Right kidney (tissue), 1 donor: ENCODE results near the gene ARL6IP4.

Experiments
- DNase-seq: peaks from one replicate; pipeline ENCODE4 v3.0.0-alpha.2; 2016

ARL6IP4 gene

DNA sequence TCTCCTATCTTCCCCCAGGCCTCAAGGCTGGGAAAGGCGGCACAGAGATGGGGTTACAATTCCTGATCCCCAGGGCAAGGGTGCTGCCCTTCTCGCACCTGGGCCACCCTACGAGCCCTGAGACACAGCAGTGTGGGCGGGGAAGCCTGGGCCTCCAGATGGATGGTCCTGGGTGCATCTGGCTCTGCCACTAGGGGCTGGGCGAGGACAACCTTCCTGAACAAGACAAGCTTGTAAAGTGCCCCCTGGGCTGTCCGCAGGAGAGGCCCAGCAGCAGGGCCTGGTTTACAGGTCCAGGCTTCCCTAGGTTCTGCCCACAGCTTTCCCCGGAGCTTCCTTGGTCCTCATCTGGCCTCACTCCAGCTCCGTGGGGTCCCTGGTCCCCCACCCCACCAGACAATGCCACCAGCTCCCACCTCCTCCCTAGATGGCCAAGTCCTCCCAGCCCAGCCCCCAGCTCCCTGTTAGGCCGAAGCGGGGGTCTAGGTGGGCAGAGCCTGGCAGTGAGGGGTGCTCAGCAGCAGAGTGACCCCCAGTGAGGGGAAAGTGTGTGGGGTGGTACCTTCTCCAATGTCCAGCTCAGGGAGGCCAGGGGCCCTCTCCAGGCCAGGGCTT lies 8.9 kb downstream of the ARL6IP4 start:
- no peak for DNase-seq

DNA sequence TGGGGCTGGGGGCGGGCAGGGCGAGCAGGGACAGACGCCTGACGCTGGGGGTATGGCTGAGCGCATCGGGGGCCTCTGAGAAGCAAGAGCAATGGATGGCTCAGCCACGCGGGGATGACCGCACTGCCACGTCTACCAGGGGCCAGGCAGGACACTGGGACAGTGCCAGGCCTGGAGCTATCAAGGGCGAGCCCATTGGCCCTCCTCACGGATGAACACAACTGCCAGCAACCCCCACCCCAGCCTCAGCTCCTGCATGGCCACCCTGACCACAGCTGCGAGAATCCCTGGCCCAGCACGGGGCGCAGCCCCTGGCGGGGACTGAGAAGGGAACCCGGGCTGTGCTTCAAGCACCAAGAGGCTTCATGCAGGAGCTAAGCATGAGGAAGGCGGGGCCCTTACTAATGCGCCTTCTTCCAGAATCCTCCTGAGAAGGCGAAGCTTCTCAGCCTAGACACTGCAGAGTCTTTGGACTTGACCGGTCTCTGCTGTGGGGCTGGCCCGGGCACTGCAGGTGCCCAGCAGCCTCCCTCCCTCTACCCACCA lies 9.5 kb downstream of the ARL6IP4 start:
- no peak for DNase-seq

DNA sequence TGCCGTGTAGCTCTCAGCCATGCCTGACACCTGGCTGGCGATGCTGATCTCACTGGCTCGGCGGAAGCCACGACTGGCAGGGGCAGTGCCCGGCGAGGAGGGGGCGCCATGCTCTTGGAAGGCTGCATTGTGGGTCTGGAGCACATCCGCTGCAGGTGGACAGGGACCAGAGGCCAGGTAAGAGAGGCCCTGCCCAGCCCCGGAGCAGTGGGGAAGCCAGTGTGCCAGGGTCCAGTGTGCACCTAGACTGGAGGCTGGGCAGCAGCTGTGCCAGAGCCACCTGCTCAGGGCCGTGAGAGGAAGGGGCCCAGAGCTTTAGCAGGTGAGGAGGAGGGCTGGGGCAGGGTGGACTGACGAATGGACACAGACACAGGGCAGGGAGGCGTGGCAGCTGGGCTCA lies 10.1 kb downstream of the ARL6IP4 start:
- no peak for DNase-seq

DNA sequence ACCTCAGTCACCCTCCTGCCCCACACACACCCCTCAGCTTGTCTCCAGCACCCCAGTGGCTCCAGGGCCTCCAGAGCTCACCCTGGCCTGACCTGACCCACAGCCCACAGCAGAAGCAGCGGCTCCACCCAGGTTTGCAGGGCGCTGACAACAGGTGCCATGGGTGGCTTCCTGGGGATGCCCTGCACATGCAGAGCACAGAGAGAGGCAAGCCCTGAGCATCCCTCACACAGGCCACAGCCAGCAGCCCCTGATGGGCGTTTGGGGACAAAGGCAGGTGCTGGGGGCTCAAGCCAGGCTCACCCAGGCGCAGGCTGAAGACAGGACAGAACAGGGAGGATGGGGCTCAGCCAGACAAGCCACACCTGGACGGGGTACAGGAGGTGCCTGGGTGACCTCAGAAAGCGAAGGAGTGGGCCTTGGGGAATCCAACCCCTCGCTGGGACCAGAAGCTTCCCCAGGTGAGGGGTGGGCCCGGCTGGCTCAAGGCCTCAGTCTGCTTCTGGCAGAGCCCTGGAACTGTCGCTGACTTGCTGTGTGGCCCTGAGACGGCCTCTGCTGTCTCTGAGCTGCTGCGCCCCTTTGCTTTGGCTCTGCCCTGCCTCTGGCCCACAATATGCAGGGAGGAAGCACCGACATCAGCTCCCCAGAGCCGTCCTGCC lies 10.6 kb downstream of the ARL6IP4 start:
- DNase-seq = no peak

DNA sequence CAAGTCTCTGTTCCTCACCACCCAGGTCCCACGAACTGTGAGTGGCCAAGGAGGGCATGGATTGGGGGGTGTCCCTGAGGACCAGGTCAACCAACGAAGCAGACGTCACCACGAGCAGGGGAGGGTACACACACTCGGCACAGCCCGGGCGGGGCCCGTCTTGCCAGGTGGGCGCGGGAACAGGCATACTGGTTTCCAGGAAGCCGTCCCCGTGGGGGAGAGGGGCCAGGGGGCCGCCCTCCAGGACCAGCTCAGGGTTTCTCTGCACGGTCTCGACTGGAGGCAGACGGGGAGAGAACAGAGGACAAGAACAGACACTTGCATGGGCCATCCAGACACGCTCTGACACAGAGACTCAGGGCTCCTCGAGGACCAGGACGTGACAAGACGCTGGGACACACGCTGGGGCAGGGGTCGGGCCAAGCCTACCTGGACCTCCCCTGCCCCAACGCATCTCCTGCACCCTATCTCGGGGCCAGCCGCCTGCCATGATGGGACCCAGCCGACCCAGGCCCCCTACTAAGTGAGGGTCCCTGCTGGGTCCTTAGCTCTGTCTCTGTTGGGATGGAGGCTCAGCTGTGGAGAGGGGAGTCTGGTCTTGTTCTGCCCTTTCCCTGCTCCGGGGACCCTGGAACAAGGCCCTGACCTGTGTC lies 11.3 kb downstream of the ARL6IP4 start:
- DNase-seq = no peak

DNA sequence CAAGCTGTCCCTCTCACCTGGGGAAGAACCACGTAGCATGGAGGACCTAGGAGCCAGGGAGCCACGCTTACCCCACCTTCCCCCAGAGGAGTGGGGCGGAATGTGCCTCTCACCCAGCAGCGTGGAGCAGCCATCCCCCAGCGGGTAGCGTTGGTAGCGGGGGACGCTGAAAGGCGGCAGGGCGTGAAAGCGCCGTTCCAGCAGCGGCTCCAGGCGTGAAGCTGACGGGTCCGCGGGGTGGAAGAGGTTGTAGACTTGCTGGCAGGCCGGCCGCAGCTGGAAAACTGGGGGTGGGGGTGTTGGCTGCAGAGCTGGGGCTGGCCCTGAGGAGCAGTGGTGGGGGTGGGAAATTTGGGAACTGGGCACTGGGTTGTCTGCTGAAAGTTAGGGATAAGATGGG lies 11.9 kb downstream of the ARL6IP4 start:
- no peak for DNase-seq

DNA sequence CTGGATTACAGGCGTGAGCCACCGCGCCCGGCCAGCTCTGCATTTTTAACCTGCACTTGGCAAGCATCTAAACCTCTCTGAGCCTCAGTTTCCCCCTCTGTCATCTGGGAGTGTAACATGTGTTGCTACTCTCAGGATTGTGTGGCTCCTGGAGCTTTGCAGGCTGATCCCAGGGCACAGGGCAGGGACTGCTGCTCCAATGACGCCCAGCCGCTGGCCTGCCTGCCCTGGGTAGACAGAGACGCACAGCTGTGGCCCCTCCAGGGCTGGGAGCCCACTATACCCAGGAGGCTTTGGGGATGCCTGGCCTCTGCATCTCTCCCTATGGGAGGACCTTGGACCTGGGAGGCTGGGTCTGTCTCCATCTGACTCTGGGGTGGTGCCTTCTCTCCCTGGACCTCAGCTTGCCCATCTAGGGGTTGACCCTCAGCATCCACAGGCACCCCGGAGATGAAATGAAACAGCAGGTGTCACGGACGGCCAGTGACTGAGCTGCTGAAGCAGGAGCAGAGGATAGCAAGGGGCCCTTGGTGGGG lies 13.7 kb downstream of the ARL6IP4 start:
- no peak for DNase-seq

DNA sequence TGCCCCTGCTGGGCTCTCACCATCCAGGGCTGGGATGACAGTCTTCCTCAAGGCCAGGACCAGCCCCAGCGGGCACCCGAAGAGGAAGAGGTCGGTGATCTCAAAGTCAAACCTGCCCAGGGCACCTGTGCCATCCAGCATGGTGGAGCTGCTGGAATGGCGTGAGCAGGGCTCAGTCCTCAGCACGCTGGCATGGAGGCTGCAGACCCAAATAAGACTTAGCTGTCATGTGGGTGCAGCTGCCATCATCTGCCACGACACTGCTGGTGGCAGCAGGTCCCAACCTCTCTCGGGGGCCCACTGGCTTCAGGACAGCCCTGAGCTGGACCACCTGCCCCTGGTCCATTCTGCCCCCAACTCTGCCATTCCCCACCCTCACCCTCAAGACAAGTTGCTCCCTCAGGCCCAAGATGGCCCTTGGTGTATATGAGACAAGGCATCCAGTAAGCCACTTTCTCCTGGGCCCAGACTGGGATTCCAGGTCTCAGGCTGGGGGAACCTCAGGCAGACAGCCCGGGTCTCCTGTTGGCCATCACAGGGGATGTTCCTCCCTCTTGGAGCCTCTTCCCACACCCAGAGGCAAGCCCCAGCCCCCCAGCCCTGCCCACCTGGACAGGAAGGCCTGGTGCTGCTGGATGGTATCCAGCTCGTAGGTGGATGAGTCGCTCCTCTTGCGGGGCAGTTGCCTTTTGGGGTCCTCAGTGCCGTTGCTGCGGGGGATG lies 14.5 kb downstream of the ARL6IP4 start:
- DNase-seq = no peak

DNA sequence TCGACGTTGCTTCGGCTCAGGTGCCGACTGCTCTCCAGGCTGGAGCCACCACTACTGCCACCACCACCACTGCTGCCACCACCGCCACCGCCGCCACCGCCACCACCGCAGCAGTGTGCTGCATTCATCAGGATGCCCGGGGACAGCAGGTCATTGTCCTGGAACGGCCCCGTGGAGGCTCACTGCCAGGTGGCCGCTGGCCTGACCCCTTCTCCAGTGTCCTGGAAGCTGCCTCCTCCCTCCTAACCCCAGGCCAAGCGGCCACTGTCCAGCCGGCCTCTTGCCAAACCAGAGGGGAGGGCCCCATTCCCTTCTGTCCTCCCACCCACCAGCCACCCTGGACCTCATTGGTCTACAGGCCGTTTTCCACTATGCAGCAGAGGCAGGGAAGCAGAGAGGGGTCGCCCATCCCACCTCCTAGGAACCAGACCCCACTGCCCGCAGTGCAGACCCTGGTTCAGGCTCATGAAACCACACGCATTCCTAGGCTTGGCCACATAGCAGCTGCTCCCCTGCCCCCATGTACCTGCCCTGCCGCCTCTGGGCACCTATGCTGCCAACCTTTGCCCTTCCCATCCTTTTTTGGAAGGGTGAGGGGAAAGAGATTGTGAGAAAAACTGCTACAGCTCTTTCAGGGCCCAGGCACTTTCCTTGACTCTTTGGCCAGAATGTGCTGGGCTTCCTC lies 15.2 kb downstream of the ARL6IP4 start:
- no peak for DNase-seq

DNA sequence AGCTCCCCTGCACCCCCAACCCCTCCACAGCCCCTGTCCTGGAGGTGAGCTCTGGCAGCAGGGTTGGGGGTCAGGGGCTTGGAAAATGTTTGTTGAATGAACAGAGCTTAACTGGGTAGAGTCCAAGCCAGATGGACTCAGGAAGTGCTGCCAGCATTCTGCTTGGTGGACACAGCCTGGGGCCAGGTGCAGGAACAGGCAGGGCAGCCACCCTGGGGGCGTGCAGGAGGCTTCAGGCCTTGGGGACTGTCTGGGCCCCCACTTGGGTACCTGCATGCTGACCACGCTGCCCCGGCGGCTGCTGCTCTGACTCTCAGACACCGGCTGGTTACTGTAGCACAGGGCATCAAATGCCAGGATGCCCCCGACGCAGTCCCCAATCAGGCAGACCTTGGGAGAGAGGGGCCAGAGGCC lies 15.7 kb downstream of the ARL6IP4 start:
- DNase-seq = no peak

DNA sequence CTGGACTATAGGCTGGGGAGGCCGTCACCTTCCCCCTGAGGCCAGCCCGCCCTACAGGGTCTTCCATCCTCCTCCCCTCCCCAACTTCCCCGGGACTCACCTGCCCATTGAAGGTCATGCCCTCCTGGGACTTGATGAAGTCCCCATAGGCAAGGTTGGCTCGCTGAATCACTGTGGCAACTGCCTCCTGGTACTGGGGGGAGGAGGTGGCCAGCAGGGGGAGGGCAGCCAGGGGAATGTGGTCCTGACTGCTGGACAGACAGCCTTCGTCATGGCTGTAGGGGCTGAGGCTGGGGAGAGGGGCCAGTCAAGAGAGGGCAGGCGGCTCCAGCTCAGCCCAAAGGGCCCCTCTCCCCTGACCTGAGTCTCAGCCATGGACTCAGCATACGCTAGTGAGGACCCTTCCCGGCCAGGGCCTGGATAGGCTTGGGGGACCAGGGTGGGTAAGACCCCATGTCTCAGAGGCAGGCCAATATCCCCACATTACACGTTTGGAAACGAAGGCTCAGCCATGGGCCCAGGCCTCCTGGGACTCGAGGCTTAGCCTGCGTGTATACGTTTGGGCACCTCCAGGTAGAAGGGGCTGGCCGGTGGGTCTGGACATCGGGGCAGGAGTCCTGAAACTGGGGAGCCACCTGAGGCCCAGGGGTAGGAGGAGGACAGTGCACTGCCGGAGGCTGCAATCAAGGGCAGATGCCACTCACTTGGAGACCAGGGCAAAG lies 16.3 kb downstream of the ARL6IP4 start:
- no peak for DNase-seq

DNA sequence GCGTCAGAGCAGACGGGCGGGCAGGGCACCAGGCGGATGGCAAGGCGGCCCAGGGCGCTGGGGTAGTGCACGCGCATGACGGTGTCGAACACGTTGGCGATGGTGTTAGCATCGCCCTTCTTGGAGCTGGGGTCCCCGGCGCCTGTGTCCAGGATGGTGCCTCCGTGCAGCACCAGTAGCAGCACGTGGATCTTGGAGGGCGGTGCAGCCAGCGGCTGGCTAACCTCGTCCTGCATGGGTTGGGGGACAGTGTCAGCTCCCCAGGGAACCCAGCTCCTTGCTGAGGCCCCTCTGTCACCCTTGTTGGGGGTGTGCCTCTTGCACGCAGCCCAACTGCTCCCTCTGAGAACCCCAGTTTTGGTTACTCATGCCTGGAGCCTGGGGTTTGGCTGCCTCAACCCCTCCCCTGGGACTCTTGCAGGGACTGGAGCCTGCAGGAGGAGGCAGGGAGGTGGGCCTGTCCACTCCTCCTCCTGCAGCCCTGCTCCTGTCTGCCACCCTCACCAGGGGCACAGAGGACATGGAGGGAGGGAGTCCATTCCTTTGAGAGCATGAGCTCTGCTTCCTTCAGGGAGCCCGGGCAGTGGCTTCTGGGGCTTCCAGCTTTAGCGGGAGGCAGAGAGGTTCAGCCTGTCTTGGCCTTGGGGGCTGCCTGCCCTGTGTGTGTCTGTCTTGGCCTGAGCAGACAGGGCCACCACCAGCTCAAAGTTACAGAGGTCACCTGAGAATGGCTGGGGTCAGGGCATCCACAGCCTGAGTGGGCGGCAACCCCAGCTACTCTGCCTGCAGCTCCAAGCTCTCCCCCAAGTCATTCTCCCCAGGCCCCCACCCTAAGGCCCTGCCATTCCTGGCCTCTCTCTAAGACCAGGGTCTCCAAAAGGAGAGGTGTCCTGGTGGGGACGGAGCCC lies 17.1 kb downstream of the ARL6IP4 start:
- no peak for DNase-seq

DNA sequence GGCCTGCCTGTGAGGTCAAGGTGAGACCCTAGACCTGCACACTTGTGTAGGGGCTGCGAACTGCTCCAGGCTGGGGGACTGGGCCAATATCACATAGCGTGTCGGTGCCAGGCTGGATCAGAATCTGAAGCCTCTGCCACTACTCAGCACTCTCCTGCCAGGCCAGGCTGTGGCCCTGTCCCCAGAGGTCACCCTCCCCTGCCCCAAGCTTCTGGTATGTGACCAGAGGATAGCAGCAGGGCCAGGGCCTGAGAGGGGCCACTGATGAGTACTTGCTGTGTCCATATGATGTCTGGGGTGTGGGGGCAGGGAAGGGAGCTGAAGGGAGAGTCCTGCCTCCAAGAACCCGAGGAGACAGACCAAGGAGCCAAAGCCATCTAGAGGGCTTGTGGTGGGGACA lies 17.8 kb downstream of the ARL6IP4 start:
- DNase-seq = no peak

DNA sequence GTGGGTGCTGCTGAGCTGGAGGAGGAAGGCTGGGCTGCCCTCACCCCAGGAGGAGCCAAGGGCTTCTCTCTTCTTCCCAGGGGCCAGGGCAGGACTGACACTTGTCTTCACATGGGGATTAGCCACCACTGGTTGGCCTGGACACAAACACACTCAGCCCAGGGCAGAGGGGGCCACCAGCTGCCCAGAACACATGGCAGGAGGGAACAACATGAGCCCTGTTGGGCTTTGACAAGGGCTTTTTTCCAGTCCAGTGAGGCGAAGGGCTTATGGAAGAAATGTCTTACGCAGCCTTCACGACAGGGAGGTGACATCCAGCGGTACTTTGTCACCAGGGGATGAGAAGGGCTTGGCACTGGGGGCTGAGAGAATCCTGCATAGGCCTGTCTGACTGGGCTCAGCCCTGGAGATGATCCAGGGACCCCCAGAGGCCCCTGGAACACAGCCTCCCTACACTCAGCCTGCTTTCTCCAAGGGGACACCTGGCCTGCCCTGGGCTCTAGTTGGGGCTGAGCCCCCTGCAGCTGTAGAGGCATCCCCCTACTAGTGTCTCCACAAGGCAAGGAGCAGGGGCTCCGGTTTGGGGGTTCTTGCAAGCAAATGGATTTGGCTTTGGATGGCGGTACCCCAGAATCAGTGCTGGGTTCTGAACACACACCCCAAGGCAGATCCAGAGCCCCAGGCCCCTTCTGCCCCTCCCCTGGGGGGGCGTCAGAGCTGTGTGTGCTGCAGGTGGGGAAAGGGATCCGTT lies 18.9 kb downstream of the ARL6IP4 start:
- DNase-seq = no peak

DNA sequence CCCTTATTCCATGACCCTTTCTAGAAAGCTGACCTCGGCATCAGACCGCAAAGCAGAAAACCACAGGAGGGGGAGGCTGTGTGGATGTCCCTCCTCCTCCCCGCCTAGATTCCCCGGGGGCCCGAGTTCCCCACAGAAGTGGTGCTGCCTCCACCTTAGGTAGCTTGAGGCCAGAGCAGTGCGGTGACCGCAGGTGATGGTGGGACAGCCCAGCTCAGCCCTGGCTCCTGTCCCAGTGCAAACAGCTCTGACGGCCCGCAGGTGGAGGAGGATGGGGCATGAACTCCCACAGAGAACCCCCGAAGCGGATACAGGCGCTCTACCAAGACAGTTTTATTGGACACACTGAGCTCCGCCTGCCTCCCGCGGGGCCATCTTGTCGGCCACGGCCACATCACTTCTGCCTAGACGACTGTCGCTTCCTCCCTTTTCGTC lies 19.5 kb downstream of the ARL6IP4 start:
- DNase-seq = no peak

DNA sequence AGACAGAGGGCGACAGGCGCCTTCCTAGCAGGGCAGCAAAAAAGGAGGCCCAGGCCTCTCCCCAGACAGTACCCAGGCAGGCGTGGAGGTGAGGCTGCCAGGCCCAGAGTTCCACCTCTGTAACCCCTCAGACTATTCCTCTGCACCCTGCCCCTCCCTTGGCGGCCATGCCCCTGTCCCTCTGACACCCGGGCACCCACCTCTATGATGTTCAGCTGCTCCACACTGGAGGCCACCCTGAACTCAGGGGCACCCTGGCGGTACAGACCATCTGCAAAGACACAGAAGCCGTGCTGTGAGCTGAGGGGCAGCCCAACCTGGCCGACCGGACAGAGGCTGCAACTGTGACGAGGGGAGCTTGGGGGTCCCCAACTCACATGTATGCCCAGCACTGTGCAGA lies 20.1 kb downstream of the ARL6IP4 start:
- no peak for DNase-seq

DNA sequence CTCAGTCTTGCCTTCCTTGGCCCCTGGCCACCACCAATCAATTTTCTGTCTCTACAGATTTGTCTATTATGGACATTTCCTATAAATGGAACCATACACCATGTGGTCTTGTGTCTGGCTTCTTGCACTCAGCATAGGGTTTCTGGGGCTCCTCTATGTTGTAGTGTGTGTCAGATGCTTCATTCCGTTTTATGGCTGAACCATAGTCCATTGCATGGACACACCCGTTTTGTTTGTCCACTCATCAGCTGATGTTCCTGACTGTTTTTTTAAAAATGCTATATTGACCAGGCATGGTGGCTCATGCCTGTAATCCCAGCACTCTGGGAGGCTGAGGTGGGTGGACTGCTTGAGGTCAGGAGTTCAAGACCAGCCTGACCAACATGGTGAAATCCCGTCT lies 21.0 kb downstream of the ARL6IP4 start:
- DNase-seq = no peak

DNA sequence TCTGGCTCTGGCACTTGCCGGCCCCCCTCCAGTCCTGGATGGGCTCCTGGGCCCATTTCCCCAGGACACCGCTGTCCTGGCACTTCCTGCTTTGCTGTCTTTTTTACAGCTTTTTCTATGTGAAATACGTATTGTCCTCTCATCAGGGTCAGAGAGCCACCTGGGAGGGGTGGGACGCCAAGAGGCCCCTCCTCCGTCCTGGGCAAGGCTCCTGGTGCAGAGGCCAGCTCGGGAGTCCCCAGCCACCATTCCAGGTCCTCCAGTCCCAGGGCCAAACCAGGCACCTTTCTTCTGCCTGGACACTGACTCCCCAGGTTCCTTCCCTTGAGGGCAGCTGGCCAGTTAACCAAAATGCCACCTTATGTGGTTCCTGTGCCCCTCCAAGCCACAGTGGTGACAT lies 22.8 kb downstream of the ARL6IP4 start:
- no peak for DNase-seq

DNA sequence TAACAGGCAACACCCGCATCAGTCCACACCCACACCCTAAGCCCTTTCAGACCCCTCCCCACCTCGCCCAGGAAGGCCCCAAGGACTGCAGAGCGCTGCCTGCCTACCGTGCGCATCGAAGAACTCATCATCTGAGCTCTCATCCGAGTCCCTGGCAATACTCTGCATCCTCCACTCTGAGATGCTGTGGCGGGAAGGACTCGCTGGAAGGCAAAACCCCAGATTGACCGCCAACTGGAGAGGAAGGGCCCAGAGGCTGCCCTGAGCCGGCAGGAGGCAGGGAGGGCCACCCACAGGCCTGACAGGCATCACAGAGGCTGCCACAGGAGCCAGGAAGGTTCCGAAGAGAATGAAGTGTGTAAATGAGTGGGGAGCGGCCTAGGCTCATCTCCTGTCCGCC lies 23.8 kb downstream of the ARL6IP4 start:
- DNase-seq = no peak
